Pancreas (tissue), 10 donors: ENCODE data around the gene TIGIT. TPM values are rescaled to one million over a fixed set of nuclear protein-coding genes. Genes with fewer than 3 reads are reported as not detected.
A peak's percentile ranks its signal among the peaks of the same experiment; 100 is the strongest.

Experiments used
- ATAC-seq, 4 donors: fragments of 200-7000 bp; cut with Tn5 transposase; one replicate each; pipeline versions ENCODE4 v1.8.0 to v1.9.1; 2020; ENCODE audit warnings: mild to moderate bottlenecking in 4 of 4, moderate library complexity in 4 of 4
- DNase-seq, 6 donors: peaks; one replicate each; pipeline ENCODE4 v3.0.0-alpha.2; 2020
- FAIRE-seq: peaks from 2 replicates; lab custom pipeline; 2012; peaks lifted over from hg19 to GRCh38; lab: Jason Lieb, UNC
- H3K27ac ChIP-seq, 4 donors: fragments of 200-600 bp; sonication (generic); 1 replicate in 3 of 4; 2 replicates in 1 of 4; pipeline versions ENCODE4 v1.5.0 to v1.8.0; 2020
- H3K27me3 ChIP-seq, 4 donors: fragments of 200-600 bp; one replicate each; pipeline ENCODE4 v1.8.0; 2021
- H3K36me3 ChIP-seq, 3 donors: fragments of 200-600 bp; sonication (generic) in 1 of 3; one replicate each; pipeline versions ENCODE4 v1.5.0 to v1.8.0; 2020 to 2021
- H3K4me1 ChIP-seq, 3 donors: fragments of 200-600 bp; one replicate each; pipeline ENCODE4 v1.8.0; 2021
- H3K4me3 ChIP-seq, 4 donors: fragments of 200-600 bp; sonication (generic) in 2 of 4; one replicate each; pipeline versions ENCODE4 v1.5.0 to v1.8.0; 2020 to 2021
- H3K9me3 ChIP-seq, 4 donors: fragments of 200-600 bp; one replicate each; pipeline ENCODE4 v1.8.0; 2021
- WGBS, 2 donors: extraction: QIAGEN DNeasy Blood & Tissue Kit; methylation state at CpG; one replicate each; pipeline ENCODE4 v1.1.7; 2013; 5-methylcytosine and 5-hydroxymethylcytosine counted together
- intact Hi-C, 3 donors: fragments of 100-400 bp; cut with DNase I; formaldehyde crosslinking; loops; one replicate each; pipeline versions ENCODE4 v1.11.1 to v1.14.2; 2022
- polyA plus RNA-seq, 2 donors: library from polyadenylated mRNA; stranded (reverse); fragments of 200-250 nt; gene quantifications; one replicate each; pipeline ENCODE4 v1.2.3, GENCODE V29; 2013
- total RNA-seq, 6 donors: library from RNA; stranded (reverse); fragmentation: NEBNext Ultra II Directional in 4 of 6; extraction: Animal tissue kit (Norgen Biotek cat#: 25700) in 4 of 6; gene quantifications; one replicate each; pipeline versions ENCODE4 v1.2.1 to v1.2.4, GENCODE V29; 2021 to 2023
- TF ChIP-seq, protein P1 (sequence below), 4 donors: fragments of 200-600 bp; sonication (generic) in 3 of 4; IDR thresholded peaks; one replicate each; pipeline versions ENCODE4 v1.5.0 to v1.8.0; 2021; ENCODE audit warnings: antibody characterized with exemption in 4 of 4
- donor health status: healthy with polysubstance abuse.
- donor health status: DM: no; HTN: no; CAD: no; lungs with moderate emphysema.
- donor health status: DM: no; HTN: no; CAD: no.
- donor health status: control.
- donor health status: control.
- donor health status: Bipolar disorder and iron deficiency.
- donor health status: DM: yes; HTN: yes; CAD: no.
- donor health status: DM: no; HTN: no; CAD: no.
- donor health status: DM: no; HTN: no; CAD: no.
- donor health status: DM: yes; HTN: yes; CAD: no.

The TIGIT gene
- total and polyA plus RNA-seq, 8 donors: 0.05 to 0.34 (median 0.19) TPM; not detected in 3

DNA sequence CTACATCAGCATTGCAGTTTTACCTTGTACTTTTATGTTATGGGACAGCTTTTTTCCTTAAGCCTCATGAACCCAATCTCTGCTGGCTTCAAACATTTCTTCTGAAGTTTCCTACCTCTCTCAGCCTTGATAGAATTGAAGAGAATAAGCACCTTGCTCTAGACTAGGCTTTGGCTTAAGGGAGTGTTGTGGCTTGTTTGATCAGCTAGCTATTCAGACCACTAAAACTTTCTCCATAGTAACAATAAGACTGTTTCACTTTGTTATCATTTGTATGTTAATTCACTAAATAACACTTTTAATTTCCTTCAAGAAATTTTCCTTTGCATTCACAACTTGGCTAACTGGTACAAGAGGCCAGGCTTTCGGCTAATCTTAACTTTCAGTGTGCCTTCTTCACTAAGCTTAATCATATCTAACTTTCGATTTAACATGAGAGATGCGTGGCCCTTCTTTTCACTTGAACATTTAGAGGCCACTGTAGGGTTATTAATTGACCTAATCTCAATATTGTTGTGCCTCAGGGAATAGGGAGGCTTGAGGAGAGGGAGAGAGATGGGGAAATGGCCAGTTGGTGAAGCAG, 8.1 kb upstream of the TIGIT start:
- TF ChIP-seq, protein P1, sequence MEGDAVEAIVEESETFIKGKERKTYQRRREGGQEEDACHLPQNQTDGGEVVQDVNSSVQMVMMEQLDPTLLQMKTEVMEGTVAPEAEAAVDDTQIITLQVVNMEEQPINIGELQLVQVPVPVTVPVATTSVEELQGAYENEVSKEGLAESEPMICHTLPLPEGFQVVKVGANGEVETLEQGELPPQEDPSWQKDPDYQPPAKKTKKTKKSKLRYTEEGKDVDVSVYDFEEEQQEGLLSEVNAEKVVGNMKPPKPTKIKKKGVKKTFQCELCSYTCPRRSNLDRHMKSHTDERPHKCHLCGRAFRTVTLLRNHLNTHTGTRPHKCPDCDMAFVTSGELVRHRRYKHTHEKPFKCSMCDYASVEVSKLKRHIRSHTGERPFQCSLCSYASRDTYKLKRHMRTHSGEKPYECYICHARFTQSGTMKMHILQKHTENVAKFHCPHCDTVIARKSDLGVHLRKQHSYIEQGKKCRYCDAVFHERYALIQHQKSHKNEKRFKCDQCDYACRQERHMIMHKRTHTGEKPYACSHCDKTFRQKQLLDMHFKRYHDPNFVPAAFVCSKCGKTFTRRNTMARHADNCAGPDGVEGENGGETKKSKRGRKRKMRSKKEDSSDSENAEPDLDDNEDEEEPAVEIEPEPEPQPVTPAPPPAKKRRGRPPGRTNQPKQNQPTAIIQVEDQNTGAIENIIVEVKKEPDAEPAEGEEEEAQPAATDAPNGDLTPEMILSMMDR (IDR thresholded peaks at IDR 0.05): no peak
- H3K4me1 ChIP-seq: no peaks in the 10 kb centered on the region
- H3K27me3 ChIP-seq: no peaks in the 10 kb centered on the region
- intact Hi-C loops: no loop called here
- H3K27ac ChIP-seq: no peak overlapping the region
- DNase-seq (no peak), ATAC-seq (no peak), FAIRE-seq (no peak)
- no peaks in the 10 kb centered on the region for H3K9me3 ChIP-seq
- H3K4me3 ChIP-seq: no peak overlapping the region
- H3K36me3 ChIP-seq: no peaks in the 10 kb centered on the region
- 81 to 89% methylated on average over 3 of the region's 3 CpGs for WGBS, 2 donors

DNA sequence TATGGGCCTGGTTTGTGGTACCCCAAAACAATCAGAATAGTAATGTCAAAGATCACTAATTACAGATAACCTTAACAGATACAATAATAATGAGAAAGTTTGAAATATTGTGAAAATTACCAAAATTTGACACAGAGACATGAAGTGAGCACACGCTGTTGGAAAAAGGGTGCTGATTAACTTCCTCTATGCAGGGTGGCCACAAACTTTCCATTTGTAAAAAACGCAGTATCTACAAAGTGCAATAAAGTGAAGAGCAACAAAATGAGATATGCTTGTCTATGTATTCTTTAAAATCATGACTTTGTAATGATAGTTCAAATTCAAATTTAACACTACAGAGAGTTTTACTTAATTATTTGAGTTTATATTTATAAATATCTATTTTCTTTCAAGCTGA, 7.6 kb upstream of the TIGIT start:
- DNase-seq: no peak
- no peak for ATAC-seq
- no peaks in the 10 kb centered on the region for H3K27me3 ChIP-seq
- no peaks in the 10 kb centered on the region for H3K36me3 ChIP-seq
- no peak for FAIRE-seq
- TF ChIP-seq, protein P1 (IDR thresholded peaks at IDR 0.05): no peak
- no peaks in the 10 kb centered on the region for H3K4me1 ChIP-seq
- H3K9me3 ChIP-seq: no peaks in the 10 kb centered on the region
- WGBS, 2 donors: 82 to 84% methylated on average over 2 of the region's 2 CpGs
- no peak overlapping the region for H3K27ac ChIP-seq
- H3K4me3 ChIP-seq: no peak overlapping the region
- intact Hi-C loops: no loop called here

- H3K4me3 ChIP-seq: no peak overlapping the region
- H3K27ac ChIP-seq: no peak overlapping the region
- no peaks in the 10 kb centered on the region for H3K36me3 ChIP-seq
- TF ChIP-seq, protein P1 (IDR thresholded peaks at IDR 0.05): peak; percentile 43 to 72 (median 68)
- ATAC-seq (peak in 3 of 4 donors; percentile 63 to 75 (median 71)), DNase-seq (peak; percentile 8 to 88 (median 55)), FAIRE-seq (no peak)
- H3K4me1 ChIP-seq: no peaks in the 10 kb centered on the region
- H3K27me3 ChIP-seq: no peaks in the 10 kb centered on the region
- 51 to 56% methylated on average over 22 to 23 of the region's 23 CpGs for WGBS, 2 donors
- H3K9me3 ChIP-seq: no peaks in the 10 kb centered on the region
- intact Hi-C loops: no loop called here
Observed at GRCh38 chr3:114290911-114291901, 2.6 kb upstream of the TIGIT start.

DNA sequence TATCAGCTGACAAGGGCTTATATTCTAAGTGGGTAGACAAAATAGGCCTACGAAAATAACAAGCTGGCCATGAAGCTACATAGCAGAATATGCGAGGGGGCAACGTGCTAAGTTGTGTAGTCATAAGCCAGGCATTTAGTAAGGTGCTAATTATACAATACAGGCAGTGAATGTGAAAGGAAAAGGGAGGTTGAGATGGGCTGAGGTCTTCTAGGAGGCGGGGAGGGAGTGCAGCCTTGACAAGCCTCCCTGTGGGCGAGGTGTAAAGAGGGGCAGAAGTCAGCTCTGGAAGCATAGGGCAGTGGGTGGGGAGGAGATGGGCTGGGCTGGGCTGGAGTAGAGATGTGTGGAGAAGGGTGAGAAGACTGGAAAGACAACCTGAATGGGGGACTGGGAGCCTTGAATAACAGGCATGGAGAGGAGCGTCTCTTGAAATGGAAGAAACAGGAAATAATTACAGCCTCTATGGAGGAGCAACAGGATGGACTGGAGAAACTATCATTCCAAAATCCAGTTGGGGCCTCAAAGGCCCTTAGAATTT, 1.2 kb downstream of the TIGIT start:
- no peak overlapping the region for H3K27ac ChIP-seq
- DNase-seq: no peak
- H3K27me3 ChIP-seq: no peaks in the 10 kb centered on the region
- intact Hi-C loops: no loop called here
- no peaks in the 10 kb centered on the region for H3K9me3 ChIP-seq
- WGBS, 2 donors: 77 to 90% methylated on average over 6 of the region's 6 CpGs
- no peak overlapping the region for H3K4me3 ChIP-seq
- no peak for FAIRE-seq
- TF ChIP-seq, protein P1 (IDR thresholded peaks at IDR 0.05): no peak
- no peaks in the 10 kb centered on the region for H3K4me1 ChIP-seq
- no peaks in the 10 kb centered on the region for H3K36me3 ChIP-seq
- no peak for ATAC-seq
